Dedifferentiated amniotic fluid mesenchymal stem cell (primary cell): ENCODE results near the gene CTXN1.
"Not testable (repeated sequence)": the region's sequence is repeated elsewhere in the genome, so short reads cannot be mapped to it uniquely, and the experiment has no call there.

ENCODE experiments used
- DNase-seq: peaks from one replicate; pipeline ENCODE4 v3.0.0-alpha.2; 2016; ENCODE audit errors: extremely low spot score

The CTXN1 gene

DNA sequence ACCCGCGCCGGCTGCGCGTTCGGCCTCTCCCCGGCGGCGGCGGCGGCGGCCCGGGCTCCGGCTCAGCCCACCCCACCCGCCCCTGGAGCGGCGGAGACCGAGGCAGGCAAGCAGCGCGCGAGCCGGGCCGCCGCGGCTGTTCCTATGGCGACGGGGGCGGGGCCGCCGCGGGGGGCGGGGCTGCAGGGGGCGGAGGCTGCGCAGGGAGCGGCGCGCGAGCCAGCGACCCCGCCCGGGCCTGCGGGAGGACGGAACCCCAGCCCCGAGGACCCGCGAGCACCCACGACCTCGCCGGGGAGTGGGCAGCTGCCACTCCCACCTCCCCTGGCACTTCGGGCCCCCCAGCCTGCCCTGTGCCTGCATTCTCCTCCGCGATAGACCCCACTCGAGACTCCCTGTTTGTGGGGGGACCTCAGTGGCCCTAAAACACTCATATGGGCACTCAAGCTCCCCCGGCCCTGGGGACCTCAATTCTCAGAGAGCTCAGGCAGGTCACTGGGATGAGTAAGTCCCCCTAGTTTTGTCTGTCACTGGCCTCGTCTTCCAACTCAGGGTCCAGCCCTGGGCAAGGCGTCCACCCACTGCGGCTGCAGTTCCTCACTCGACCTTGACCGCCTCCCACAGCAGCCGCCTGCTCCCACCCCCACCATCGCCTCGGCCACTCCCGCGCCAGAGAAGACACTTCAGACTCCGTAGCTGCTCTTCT, at the start of gene CTXN1:
CTXN1 (minus strand) TSS at position 115 of the 706 bp plus-strand sequence. CDS start 597 bp downstream, outside the sequence.
- no peak for DNase-seq

DNA sequence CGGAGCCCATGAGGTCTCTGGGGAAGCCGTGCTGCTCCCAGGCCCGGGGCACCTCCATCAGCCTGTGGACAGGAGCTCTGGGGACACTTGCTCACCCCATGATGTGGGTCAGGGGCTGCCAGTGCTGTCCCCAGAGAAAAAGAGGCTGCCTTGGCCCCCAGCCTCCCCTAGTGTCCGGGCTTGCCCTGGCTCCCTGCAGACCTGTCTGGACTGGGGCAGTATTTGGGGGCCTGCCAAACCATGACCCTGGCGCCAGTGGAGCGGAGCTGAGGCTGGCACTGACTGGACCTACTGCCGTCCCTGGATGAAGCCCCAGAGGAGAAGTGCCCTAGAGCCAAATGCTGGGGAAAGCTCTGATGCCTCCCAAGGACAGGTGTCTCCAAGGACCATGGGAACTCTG, 49.1 kb upstream of the CTXN1 start:
- no peak for DNase-seq

DNA sequence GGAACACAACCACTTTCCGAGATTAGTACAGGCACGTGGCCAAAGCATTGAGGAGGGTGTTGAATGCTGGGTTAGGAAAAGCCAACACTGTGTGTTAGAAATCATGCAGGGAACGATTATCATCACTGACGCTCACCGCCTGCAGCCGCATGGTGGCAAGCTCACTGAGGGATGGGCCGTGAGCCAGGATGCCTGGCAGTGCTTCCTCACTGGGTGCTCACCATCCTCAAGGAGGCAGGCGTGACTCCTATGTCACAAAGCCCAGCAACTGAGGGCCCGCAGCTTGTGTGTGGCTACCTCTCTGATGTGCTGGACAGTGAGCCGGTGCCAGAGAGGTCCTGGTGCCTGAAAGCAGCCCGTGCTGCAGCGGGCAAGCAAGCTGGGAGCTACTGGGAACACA, 47.9 kb upstream of the CTXN1 start:
- DNase-seq, result no peak

DNA sequence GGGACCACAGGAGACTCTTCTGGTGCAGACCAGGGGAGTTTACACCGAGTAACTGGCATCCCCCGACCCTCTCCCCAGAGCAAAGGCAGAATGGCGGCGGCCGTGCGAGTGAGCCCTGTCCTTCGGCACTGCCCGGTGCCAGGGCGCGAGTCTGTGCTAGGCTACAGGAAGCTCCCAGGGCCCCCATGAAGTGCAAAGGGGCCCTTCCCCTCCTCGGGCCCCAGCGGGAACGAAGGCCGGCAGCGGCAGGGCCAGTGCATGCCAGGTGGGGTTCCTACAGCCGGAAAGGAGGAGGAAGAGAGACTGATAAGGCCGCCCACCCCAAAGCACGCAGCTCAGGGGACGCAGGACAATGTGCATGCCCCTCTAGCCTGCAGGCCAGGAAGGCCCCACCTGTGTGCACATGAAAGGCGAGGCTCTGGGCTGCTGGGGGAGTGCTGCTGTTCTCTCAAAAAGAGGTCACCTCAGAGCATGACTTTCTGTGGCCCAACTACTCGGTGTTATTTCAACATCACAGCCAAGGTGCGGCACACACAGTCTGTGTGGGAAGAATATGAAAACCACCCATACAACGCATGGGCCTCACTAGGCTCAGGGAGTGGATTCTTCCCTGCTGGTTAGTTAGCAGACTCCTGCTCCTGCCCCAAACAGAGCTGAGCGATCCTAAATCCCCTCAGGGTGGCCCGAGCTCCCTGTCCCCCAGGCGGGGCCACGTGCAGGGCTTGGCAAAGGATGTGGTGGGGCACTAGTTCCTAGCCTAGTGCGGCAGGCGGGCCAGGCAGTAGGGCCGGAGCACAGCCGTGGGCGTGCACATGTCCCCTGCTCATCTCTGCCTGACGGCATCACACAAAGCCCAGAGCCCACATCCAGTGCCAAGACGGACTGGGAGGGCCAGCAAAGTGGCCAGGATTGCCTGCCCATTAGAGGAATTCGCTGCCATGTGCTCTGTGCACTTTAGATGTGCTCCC, 45.9 kb upstream of the CTXN1 start:
- no peak for DNase-seq

DNA sequence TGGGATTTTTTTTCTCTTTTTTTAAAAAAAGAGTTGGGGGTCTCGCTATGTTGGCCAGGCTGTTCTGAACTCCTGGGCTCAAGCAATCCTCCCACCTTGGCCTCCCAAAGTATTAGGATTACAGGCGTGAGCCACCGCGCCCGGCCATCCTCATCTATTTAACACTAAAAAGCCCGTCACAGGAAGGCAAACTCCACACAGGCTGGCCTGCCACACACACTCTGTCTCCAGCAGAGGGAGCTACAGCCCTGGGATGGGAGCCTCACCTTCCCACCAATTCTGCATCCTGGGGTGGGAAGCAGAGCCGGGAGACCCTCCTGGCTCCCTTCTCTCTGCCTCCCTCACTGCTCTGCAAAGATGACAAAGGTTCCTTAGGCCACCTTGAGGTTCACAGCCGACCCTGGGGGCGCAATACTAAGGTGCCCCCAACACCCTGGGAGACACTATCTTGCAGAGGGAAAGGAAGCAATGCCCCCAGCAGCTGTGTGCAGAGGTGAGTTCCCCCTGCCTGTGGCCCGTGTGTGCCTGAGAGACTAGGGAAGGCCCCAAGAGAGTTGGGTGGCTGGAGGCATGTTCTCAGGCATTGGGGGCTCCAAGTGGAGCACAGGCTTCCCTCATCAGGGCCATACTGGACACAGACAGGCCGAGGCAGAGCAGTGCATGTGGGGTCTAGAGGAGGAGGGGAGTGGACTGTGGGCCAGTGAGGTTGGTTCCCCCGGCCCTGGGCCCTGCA, 44.9 kb upstream of the CTXN1 start:
- no peak for DNase-seq

DNA sequence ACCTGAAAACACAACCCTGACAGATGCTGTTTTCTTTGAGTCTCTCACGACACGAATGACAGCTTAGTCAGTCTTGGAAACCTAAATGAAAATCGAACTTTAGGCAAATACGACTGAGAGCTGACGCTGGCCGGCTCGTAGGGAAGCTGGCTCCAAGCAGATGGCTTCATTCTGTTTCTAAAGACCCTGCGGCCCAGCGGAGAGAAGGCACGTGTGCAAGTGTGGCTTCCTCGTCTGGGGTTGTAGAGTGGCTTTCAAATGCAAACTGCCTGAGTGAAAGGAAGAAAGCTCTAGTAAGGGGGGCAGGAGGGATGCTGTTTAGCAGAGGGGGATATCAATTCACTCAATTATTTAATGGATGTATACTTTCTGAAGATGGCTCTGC, 43.6 kb upstream of the CTXN1 start:
- no peak for DNase-seq

DNA sequence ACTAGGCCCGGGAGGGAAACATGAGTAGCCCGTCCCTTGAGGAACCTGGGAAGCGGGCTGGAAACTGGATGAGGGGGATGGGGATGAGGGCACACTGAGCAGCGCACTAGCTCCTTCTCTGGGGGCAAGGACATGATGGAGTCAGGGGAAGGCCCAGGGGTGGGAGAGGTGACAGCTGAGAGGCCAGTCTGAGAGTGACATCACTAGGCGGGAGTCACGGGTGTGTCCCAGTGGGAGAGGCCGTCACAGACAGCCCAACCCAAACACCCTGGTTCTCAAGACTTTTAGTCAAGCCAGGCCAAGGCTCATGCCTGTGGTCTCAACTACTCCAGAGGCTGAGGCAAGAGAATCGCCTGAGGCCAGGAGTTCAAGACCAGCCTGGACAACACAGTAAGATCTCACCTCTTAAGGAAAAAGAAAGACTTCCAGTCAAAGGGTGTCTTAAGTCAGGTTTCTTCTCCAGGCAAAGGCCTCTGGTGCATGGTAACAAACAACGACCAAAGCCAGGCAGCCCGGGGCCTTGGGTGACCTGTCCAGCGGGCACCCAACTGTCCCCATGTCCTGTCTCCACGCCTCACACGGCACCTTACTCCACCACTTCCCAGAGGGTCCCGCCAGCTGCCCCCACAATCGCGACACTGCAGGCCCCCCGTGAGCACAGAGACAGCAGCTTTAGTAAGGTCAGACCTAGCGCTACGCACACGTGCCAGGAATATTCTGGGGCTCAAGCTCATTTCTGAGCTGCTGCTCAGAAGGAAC, 43.0 kb upstream of the CTXN1 start:
- no peak for DNase-seq

DNA sequence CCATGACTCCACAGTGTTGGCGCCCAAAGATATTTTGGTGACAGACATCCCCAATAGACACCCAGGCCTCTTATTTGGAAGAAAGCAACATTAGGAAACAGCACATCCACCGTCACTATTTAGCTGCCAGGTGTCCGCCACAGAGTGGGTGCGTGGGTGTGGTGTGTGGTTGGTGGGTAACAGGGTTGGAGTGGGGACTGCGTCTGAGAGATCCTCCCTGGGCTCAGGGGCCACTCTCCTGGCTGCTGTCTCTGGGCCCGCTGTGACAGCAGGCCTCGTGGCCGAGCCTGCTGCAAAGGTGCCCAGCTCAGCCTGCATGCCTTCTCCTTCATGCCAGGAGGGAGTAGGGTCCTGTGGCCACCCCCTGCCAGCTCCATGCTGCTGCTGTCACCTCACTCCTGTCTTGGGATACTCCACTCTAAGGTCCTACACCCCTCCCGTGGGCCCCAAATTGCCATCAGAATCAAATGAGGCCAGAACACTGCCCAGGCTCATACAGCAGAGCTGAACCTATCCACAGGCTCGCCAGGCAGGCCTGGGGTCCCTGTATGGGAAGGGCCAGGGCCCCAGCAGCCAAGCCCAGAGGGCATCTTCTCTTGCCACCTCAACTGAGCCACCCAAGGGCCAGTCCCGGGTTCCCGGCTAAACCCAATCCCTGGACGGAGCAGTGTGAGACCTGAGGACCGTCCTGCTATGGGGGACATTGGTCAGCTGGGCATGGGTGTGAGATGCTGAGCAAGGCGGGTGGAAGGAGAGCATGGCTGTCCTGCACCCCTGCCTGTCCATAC, 42.3 kb upstream of the CTXN1 start:
- no peak for DNase-seq

DNA sequence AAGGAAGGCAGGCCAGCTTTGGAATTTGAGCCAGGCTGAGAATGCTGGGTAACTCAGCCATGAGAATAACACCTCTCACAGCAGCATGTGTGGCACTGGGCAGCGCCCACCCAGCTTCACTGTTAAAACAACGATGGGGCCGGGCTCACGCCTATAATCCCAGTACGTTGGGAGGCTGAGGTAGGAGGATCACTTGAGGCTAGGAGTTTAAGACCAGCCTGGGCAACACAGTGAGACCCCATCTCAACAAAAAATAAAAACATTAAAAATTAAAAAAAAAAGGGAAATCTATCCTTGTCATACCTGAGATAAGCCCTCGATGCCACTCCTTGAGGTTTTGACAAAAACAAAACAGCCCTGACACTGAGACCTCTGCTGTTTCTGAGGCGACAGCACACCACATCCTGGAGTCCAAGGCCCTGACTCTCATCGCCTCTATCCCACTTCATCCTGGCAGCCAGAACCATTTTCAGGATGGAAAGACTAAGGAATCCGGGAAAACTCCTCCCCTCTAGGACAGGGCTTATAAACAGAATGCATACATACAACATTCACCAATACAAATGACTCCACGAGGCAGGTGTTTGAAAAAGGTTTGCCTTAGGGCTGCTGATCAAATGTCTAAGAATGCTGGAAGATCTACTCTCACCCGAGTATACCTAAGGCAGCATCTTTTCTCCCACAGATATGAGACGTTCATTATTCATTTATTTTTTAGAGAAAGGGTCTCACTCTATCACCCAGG, 40.2 kb upstream of the CTXN1 start:
- DNase-seq, result no peak

DNA sequence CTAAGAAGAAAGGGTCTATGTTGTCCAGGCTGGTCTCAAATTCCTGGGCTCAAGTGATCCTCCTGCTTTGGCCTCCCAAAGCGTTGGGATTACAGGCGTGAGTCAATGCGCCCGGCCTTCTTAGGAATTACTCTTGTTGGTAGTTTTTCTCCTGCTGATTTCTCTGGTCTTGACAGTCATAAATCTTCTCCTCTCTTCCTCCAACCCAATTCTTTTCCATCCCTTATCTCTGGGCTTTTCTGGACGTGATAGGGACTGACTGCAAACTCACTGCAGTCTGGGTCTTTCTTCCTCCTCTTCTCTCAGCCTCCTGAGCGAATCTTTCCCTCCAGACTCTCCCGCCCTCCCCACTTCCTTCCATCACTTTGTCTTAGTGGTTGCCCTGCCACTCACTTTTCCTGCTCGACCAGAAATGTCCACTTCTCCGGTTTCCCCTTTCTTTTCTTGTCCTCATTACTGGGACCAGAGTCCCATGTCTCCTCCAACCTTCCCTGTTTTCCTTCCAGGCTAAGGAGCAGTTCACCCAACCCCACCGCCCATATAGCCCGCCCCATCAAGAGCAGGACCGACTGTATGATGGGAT, 39.4 kb upstream of the CTXN1 start:
- no peak for DNase-seq

DNA sequence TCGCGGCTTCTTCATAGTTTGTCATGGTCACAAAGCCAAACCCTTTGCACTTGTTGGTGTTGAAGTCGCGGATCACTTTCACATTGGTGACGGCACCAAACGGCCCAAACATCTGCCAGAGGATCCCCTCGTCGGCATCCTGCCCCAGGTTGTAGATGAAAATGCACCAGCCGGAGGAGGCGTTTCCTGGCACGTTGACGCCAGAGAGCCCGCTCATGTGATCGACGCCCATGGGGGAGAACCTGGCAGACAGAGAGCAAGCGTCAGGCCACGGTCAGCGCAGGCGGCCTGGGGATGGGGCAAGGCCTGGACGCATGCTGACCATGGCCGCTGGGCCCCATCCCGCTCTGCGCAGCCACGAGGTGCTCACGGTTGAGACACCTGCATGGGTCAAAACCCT, 37.6 kb upstream of the CTXN1 start:
- no peak for DNase-seq

DNA sequence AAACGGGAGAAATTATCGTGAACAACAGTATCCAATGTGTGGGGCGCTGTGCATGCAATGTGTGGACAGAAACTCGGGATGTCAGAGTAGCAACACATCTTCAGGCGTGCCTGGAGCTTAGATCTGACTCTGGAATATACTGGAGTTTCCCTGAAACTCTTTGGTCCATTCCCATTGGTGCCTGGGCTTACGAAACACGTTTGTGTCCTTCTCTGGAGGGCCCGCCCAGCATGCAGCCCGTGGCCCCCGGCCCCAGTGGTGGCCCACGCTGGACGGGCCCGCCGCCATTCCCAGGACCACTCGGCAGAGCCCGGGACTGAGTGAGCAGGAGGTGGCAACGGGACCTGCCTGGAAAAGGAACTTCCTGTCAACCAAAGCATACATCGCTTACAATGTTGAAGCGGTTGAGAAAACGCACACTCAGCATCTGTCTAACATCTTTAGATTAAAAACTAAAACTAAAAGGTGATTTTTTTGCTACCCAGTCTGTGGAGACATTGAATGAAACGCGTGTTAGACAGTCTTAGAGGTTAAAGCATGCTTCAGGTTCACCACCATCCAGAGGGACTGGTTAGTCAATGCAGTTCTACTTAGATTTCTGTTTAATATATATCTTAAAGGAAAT, 36.8 kb upstream of the CTXN1 start:
- no peak for DNase-seq

DNA sequence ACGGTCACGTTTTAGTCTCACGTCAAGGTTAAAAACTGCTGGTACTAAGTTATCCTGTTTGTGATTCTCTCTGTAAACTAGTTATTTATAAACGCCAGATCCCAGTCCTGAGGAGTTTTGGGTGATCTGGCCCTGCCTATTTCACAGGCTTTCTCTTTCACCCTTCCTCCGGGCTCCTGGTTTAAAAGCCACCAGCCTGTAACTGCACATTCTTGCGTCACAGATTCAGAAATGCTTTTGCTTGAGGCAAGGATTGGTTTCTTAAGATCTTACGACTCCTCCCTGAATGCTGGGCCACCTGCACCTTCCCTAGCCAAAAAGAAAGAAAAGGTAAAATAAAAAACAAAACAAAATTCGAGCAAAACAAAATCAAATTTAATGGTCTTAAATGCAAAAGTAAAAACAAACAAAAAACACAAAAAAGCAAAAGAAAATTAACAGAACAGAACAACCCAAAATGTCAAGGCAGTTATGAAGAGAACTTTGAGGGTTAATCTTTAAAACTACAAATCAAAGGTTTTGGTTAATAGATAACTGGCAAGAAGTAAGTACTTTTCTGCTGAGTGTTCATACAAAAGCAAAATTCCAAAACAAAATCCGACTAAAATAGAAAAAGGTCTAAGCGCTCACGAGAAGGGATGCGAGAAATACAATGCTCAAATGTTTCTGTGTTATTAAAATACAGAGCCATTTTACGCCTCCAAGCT, 36.1 kb upstream of the CTXN1 start:
- no peak for DNase-seq

DNA sequence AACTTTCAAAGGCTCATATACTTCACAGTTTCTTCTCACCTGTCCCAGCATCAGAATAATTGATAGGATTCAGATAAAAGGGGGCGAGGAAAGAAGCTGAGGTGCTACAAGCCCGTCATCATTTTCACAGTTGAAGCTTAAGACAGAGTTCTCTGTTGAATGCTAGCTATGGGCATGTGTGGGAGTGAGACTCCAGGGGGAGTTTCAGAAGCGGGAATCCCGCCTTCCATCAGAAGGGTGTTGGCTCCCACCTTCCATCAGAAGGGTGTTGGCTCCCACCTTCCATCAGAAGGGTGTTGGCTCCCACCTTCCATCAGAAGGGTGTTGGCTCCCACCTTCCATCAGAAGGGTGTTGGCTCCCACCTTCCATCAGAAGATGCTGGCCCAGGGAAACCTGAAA, 35.1 kb upstream of the CTXN1 start:
- DNase-seq, result not testable (repeated sequence)

DNA sequence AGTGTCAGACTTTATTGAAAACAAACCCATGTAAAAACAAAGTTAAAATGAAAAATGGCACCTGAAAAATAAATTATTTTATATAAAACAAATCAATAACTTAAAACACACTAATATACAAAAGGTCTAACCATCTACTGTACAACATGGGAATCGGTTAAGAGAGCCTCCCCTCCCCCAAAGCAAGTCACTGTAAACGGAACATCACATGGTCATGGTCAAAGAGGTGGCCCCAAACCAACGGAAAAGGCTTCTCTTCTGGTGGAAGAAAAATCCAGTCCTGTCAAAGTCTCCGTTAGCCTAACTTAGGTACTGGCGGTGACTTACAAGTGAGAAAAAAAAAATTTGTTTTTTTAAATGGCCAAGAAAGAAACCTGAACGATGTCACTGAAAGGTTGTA, 33.3 kb upstream of the CTXN1 start:
- no peak for DNase-seq

DNA sequence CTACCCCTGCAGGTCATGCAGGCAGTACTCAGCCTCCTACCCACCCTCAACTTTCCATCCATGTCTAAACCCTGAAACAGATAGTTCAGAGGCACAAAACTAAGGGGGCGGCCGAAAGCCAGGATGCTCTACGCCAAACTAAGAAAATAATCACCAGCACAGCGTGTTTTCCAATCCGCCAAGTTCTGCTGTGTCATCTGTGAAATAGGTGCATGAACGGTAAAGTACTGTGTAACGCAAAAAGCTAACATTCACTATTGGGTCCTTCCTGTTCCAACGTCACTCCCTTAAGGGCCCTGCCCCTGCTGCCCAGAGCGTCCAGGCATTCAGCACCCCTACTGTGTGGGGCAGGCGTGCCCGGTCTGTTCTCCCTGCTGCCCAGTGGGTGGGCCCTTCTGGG, 29.8 kb upstream of the CTXN1 start:
- no peak for DNase-seq

DNA sequence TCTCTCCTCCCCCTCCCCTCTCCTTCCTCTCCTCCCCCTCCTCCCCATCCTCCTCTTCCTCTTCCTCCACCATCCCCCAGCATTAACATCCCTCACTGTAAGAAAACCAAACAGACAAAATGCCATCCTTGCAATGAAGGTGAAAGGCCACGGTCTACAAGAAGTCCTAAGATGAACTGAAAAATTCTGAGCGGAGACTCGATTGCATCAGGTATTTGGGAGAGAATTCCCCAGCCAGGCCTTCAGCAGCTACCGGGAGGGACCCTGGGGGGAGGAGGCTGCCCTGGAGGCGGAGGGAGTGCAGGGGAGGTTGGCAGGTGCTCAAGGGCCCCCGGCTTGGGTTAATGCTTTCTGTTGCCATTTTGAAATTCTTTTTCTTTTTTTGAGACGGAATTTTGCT, 27.6 kb upstream of the CTXN1 start:
- no peak for DNase-seq

DNA sequence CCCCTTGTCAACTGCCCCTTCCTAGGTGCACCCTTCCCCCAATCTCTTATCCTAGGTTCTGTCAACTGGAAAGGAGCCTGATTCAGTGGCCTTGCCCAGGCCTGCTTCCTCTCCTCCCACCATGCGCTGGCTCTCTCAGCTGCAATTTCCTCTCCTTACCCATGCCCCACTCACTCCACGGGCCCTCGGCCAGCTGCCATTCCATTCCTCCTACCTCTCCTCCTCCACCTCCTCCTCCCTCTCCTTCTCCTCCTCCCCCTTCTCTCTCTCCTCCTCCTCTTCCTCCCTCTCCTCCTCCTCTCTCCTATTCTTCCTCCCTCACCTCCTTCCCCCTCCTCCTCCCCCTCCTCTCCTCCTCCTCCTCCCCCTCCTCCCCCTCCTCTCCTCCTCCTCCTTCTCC, 27.1 kb upstream of the CTXN1 start:
- DNase-seq, result no peak

DNA sequence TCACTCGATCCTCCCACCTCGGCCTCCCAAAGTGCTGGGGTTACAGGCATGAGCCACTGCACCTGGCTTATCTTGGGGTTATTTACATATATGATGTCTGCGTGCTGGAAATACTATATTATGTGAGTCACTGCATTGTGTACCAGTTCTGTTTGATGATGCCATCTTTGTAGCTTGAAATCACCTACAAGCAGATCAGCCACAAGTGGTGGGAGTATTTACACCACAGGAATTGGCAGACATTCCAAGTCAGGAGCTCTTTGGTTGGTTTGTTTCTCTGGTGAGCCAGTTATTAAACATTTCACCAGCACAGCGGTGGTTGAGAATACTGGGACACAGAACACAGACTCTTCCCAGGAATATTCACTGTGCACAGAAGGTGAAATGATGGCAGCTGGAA, 22.0 kb upstream of the CTXN1 start:
- no peak for DNase-seq
